ENCODE results near the gene RNF126. TPM values are rescaled to one million over a fixed set of nuclear protein-coding genes. Genes with fewer than 3 reads are reported as not detected.

Gene RNF126
- total and polyA plus RNA-seq, 12 donors = 20.3 to 46.1 (median 25.0) TPM

- Histone ChIP-seq H3K27ac (peak overlapping the region; percentile 68 to 98 (median 93)), H3K27me3 (peaks cover 0 to 28% (median 0%) of the 10 kb centered on the region in 7 donors), H3K4me1 (peaks cover 10 to 64% (median 41%) of the 10 kb centered on the region in 9 donors), H3K36me3 (peaks cover 0 to 13% (median 0%) of the 10 kb centered on the region in 9 donors), H3K9me3 (no peaks in the 10 kb centered on the region), H3K4me3 (peak overlapping the region; percentile 35 to 72 (median 61))
- intact Hi-C loops (cut with DNase I) = no loop called here
- ATAC-seq (peak; percentile 3 to 67 (median 28)), DNase-seq (peak; percentile 75 to 84)
- 4% methylated on average over 14 to 15 of the region's 15 CpGs for WGBS, 2 donors
- TF ChIP-seq, protein P1, sequence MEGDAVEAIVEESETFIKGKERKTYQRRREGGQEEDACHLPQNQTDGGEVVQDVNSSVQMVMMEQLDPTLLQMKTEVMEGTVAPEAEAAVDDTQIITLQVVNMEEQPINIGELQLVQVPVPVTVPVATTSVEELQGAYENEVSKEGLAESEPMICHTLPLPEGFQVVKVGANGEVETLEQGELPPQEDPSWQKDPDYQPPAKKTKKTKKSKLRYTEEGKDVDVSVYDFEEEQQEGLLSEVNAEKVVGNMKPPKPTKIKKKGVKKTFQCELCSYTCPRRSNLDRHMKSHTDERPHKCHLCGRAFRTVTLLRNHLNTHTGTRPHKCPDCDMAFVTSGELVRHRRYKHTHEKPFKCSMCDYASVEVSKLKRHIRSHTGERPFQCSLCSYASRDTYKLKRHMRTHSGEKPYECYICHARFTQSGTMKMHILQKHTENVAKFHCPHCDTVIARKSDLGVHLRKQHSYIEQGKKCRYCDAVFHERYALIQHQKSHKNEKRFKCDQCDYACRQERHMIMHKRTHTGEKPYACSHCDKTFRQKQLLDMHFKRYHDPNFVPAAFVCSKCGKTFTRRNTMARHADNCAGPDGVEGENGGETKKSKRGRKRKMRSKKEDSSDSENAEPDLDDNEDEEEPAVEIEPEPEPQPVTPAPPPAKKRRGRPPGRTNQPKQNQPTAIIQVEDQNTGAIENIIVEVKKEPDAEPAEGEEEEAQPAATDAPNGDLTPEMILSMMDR (IDR thresholded peaks at IDR 0.05) = no peak
Observed at GRCh38 chr19:677201-677600, 14.2 kb upstream of the RNF126 start.

DNA sequence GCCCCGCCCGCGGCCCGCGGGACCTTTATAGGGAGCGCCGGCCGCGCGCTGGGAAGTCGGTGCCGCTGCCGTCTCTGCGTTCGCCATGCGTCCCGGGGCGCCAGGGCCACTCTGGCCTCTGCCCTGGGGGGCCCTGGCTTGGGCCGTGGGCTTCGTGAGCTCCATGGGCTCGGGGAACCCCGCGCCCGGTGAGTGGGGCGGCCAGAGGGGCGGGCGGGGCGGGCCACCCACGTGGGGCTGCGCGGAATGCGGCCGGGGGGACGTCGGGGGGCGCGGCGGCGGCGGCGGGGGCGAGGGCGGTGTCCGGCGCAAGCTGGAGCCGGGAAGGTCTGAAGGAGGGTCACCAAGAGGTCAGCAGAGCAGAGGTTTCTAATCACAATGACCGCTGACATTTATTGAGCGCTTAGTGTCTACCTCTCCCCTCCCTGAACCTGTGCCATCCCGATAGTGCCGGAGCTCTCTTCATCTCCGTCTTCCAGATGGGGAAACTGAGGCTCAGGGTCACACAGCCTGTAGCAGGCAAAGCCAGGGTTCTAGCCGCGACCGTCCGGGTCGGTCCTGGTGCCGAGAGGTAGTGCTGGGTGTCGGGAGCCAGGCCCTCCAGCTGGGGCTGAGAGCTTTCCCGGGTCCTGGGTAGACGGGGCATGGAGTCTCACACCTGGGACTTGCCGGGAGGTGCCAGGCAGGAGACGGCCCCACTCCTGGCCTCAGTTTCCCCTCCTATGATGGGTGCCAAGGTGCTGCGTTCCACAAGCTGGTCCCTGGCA lies 13.5 kb upstream of the RNF126 start, which contains the start of gene FSTL3:
TSS of gene FSTL3 (plus strand) at position 54 of the 767 bp plus-strand sequence. CDS start at position 86, 32 bp downstream.
- 4 to 5% methylated on average over 43 to 62 of the region's 63 CpGs for WGBS, 2 donors
- peak within 1 kb of the TSS; percentile 35 to 72 (median 61) for H3K4me3 ChIP-seq
- peaks cover 0 to 28% (median 0%) of the 10 kb centered on the region in 7 donors for H3K27me3 ChIP-seq
- H3K36me3 ChIP-seq = peaks cover 0 to 9% (median 0%) of the 10 kb centered on the region in 9 donors
- peak in 1 of 2 donors; percentile 60 for DNase-seq
- H3K27ac ChIP-seq = peak within 1 kb of the TSS; percentile 68 to 98 (median 93)
- TF ChIP-seq, protein P1 (IDR thresholded peaks at IDR 0.05) = no peak
- H3K9me3 ChIP-seq = no peaks in the 10 kb centered on the region
- intact Hi-C loops (cut with DNase I) = no loop called here
- no peak for ATAC-seq
- peaks cover 10 to 64% (median 41%) of the 10 kb centered on the region in 9 donors for H3K4me1 ChIP-seq

DNA sequence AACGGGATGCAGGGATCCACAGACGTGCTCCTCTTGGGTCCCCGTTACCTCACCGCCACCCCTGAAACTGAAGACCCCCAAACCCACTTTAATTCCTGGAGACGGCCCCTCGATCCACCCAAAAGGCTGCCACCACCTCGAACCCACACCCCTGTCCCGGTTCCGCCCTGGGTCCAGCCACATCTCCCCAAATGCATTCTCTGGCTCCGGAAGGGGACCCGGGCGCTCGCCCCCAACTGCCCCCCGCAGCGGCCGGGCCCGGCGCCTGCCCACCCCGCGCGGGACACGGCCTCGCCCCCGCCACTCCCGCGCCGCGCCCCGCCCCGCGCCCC lies 13.0 kb upstream of the RNF126 start:
- Histone ChIP-seq H3K4me3 (peak overlapping the region in 9 of 10 donors; percentile 45 to 72 (median 61)), H3K4me1 (peaks cover 10 to 59% (median 41%) of the 10 kb centered on the region in 9 donors), H3K27me3 (peaks cover 0 to 28% (median 0%) of the 10 kb centered on the region in 7 donors), H3K27ac (peak overlapping the region; percentile 31 to 98 (median 90)), H3K36me3 (peaks cover 0 to 5% (median 0%) of the 10 kb centered on the region in 9 donors), H3K9me3 (no peaks in the 10 kb centered on the region)
- TF ChIP-seq, protein P1 (IDR thresholded peaks at IDR 0.05) = no peak
- WGBS, 2 donors = 9 to 12% methylated on average over 14 to 31 of the region's 31 CpGs
- intact Hi-C loops (cut with DNase I) = no loop called here
- ATAC-seq (no peak), DNase-seq (no peak)

DNA sequence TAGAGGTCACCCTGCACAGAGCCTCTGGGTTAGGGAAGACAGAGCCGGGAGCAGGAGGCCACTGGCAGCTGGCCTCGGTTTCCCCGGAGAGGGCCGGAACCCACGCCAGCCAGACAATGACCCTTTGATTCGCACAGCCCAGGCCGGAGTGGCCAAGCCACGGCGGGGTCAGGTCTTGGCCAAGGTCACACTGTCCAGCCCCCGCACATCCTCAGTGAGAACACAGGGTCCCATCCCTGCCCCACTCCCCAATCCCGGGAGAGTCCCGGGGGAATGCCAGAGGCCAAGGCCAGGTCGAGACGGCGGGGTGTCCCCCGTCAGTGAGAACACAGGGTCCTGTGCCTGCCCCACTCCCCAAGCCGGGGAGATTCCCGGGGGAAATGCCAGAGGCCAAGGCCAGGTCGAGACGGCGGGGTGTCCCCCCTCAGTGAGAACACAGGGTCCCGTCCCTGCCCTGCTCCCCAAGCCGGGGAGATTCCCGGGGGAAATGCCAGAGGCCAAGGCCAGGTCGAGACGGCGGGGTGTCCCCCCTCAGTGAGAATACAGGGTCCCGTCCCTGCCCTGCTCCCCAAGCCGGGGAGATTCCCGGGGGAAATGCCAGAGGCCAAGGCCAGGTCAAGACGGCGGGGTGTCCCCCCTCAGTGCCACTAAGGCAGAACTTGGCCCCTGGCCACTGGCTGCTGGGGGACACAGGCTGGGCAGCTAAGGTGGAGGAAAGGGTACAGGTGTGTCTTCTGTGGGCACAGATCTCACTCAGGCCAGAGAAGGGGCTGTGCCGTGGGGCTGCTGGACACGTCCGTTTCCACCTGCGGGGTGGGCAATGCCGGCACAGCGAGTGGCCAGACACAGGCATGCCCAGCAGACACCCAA lies 11.5 kb upstream of the RNF126 start:
- peak in 5 of 8 donors; percentile 2 to 16 (median 5) for ATAC-seq
- Histone ChIP-seq H3K27ac (peak overlapping the region in 8 of 10 donors; percentile 35 to 98 (median 72)), H3K4me3 (no peak overlapping the region), H3K4me1 (peaks cover 8 to 56% (median 39%) of the 10 kb centered on the region in 9 donors), H3K36me3 (peaks cover 0 to 5% (median 0%) of the 10 kb centered on the region in 9 donors), H3K27me3 (peaks cover 0 to 28% (median 0%) of the 10 kb centered on the region in 7 donors), H3K9me3 (no peaks in the 10 kb centered on the region)
- peak in 1 of 2 donors; percentile 62 for DNase-seq
- intact Hi-C loops (cut with DNase I) = no loop called here
- TF ChIP-seq, protein P1 (IDR thresholded peaks at IDR 0.05) = no peak
- WGBS, 2 donors = 59% methylated on average over 38 of the region's 38 CpGs

Measured in heart right ventricle (tissue), 16 donors.